GM12878 (cell line): ENCODE results near the gene KRTAP19-1. TPM values are rescaled to one million over a fixed set of nuclear protein-coding genes. Genes with fewer than 3 reads are reported as not detected.

Source experiments
- ATAC-seq: fragments of 200-7000 bp; cut with Tn5 transposase; 3 replicates; pipeline ENCODE4 v1.9.1; 2020; ENCODE audit warnings: mild to moderate bottlenecking, moderate library complexity
- BruUV-seq: library from RNA; stranded (reverse); fragments of 400-500 nt; replicated peaks from 2 replicates; lab custom pipeline; 2021; lab: Mats Ljungman, UMichigan
- CTCF ChIA-PET: fragments of 300-600 bp; sonication (Branson Sonifier 250); formaldehyde crosslinking; extraction: SDS; loops from one replicate; lab custom pipeline; 2021; ENCODE audit warnings: inconsistent platforms; lab: Yijun Ruan, JAX
- POLR2A ChIA-PET: fragments of 350-600 bp; formaldehyde crosslinking; extraction: SDS; loops from one replicate; lab custom pipeline; 2021; ENCODE audit warnings: inconsistent platforms; lab: Charles Lee
- RAD21 ChIA-PET: fragments of 300-600 bp; sonication (Branson Sonifier 250); formaldehyde crosslinking; loops from one replicate; lab custom pipeline; 2023; ENCODE audit warnings: antibody characterized with exemption; ENCODE audit not compliant: unreplicated experiment; lab: Charles Lee
- SMC1A ChIA-PET: fragments of 300-600 bp; sonication (Branson Sonifier 250); formaldehyde crosslinking; loops from one replicate; lab custom pipeline; 2023; ENCODE audit not compliant: unreplicated experiment, uncharacterized antibody; lab: Charles Lee
- DNase-seq: peaks from one replicate; pipeline ENCODE4 v3.0.0-alpha.2; 2011; ENCODE audit warnings: low read depth, low spot score
- FAIRE-seq: peaks from 3 replicates; lab custom pipeline; 2011; peaks lifted over from hg19 to GRCh38; lab: Jason Lieb, UNC
- H2AFZ ChIP-seq: 2 replicates; pipeline ENCODE4 v1.6.0; 2011; ENCODE audit warnings: low read depth, low read length, control low read depth; ENCODE audit not compliant: control insufficient read depth
- H3K27ac ChIP-seq: 2 replicates; pipeline ENCODE4 v1.5.1; 2011; ENCODE audit warnings: control low read depth; ENCODE audit not compliant: control insufficient read depth, insufficient read depth
- H3K27me3 ChIP-seq, 2 experiments: replicated peaks in 1 of 2; 2 replicates each; pipeline versions ENCODE4 v1.6.0 to v1.6.1; 2011; ENCODE audit warnings: low read length in 1 of 2; ENCODE audit not compliant: control insufficient read depth in 2 of 2, insufficient read depth in 2 of 2
- H3K36me3 ChIP-seq, 2 experiments: 2 replicates each; pipeline ENCODE4 v1.5.1; 2011; ENCODE audit warnings: low read length in 1 of 2; ENCODE audit not compliant: control insufficient read depth in 2 of 2, insufficient read depth in 2 of 2
- H3K4me1 ChIP-seq: 2 replicates; pipeline ENCODE4 v1.6.1; 2011; ENCODE audit warnings: mild to moderate bottlenecking, low read length, moderate library complexity, mixed read lengths; ENCODE audit not compliant: control insufficient read depth, insufficient read depth
- H3K4me2 ChIP-seq: 2 replicates; pipeline ENCODE4 v1.6.0; 2011; ENCODE audit warnings: control low read depth; ENCODE audit not compliant: control insufficient read depth, insufficient read depth
- H3K4me3 ChIP-seq: fragments of 200-600 bp; sonication (generic); 2 replicates; pipeline ENCODE4 v1.5.1; 2016
- H3K79me2 ChIP-seq: 2 replicates; pipeline ENCODE4 v1.6.0; 2011; ENCODE audit warnings: low read length; ENCODE audit not compliant: control insufficient read depth, insufficient read depth
- H3K9ac ChIP-seq: 2 replicates; pipeline ENCODE4 v1.8.0; 2011; ENCODE audit warnings: low read length, control low read depth, mixed read lengths; ENCODE audit not compliant: control insufficient read depth, insufficient read depth
- H3K9me3 ChIP-seq: replicated peaks from 3 replicates; pipeline ENCODE4 v1.5.1; 2011; ENCODE audit warnings: mild to moderate bottlenecking, low read length; ENCODE audit not compliant: control insufficient read depth, insufficient read depth
- H4K20me1 ChIP-seq: 2 replicates; pipeline ENCODE4 v1.6.0; 2011; ENCODE audit not compliant: control insufficient read depth, insufficient read depth
- BCL3 ChIP-seq: IDR thresholded peaks from 2 replicates; pipeline ENCODE4 v1.6.1; 2011; ENCODE audit warnings: borderline replicate concordance, low read depth, mild to moderate bottlenecking, moderate library complexity, low read length; ENCODE audit not compliant: insufficient read depth, poor library complexity, severe bottlenecking
- CREB1 ChIP-seq: IDR thresholded peaks from 2 replicates; pipeline ENCODE4 v1.6.1; 2012; ENCODE audit warnings: low read depth, mild to moderate bottlenecking, inconsistent platforms
- HCFC1 ChIP-seq: fragments of 150-350 bp; IDR thresholded peaks from 2 replicates; pipeline ENCODE4 v1.6.1; 2014; ENCODE audit warnings: low read length
- IKZF1 ChIP-seq: fragments of 450-650 bp; conservative IDR thresholded peaks from 2 replicates; pipeline ENCODE4 v1.6.1; 2017; ENCODE audit warnings: antibody characterized with exemption, mild to moderate bottlenecking
- IRF3 ChIP-seq: fragments of 450-650 bp; IDR thresholded peaks from 2 replicates; pipeline ENCODE4 v1.6.1; 2014; ENCODE audit warnings: mild to moderate bottlenecking
- IRF4 ChIP-seq: IDR thresholded peaks from 2 replicates; pipeline ENCODE4 v1.6.1; 2011; ENCODE audit warnings: low read depth, low read length
- MAX ChIP-seq: IDR thresholded peaks from 2 replicates; pipeline ENCODE4 v1.6.1; 2012; ENCODE audit warnings: low read depth, low read length, improper control_type of control experiment
- MYC ChIP-seq: IDR thresholded peaks from 2 replicates; pipeline ENCODE4 v1.6.1; 2011; ENCODE audit warnings: mild to moderate bottlenecking, low read length, moderate library complexity, inconsistent platforms; ENCODE audit not compliant: insufficient read depth, insufficient replicate concordance, insufficient read length, severe bottlenecking
- POU2F2 ChIP-seq: IDR thresholded peaks from 3 replicates; pipeline ENCODE4 v1.6.1; 2011; ENCODE audit warnings: low read depth, mild to moderate bottlenecking, low read length, borderline replicate concordance
- PRDM15 ChIP-seq: fragments of 450-650 bp; formaldehyde crosslinking; IDR thresholded peaks from 2 replicates; pipeline ENCODE4 v1.4.0; 2020; ENCODE audit warnings: mild to moderate bottlenecking, moderate library complexity
- SKIL ChIP-seq: fragments of 450-650 bp; IDR thresholded peaks from 2 replicates; pipeline ENCODE4 v1.6.1; 2017; ENCODE audit warnings: mild to moderate bottlenecking, low read depth, inconsistent platforms; ENCODE audit not compliant: poor library complexity, severe bottlenecking
- SRF ChIP-seq, 2 experiments: IDR thresholded peaks; 2 replicates each; pipeline ENCODE4 v1.6.1; 2011; ENCODE audit warnings: low read depth in 2 of 2, low read length in 2 of 2, mild to moderate bottlenecking in 1 of 2, moderate library complexity in 1 of 2
- ZNF207 ChIP-seq: fragments of 450-650 bp; IDR thresholded peaks from 2 replicates; pipeline ENCODE4 v1.6.1; 2014; ENCODE audit warnings: antibody characterized with exemption, mild to moderate bottlenecking, borderline replicate concordance
- ZNF217 ChIP-seq: fragments of 450-650 bp; IDR thresholded peaks from 2 replicates; pipeline ENCODE4 v1.6.1; 2017; ENCODE audit warnings: antibody characterized with exemption, mild to moderate bottlenecking
- ZNF274 ChIP-seq: IDR thresholded peaks from one replicate; pipeline ENCODE4 v1.8.0; 2011; ENCODE audit not compliant: insufficient read length, insufficient read depth
- ZNF384 ChIP-seq: IDR thresholded peaks from 2 replicates; pipeline ENCODE4 v1.6.1; 2012; ENCODE audit warnings: low read depth, mild to moderate bottlenecking, low read length, improper control_type of control experiment, borderline replicate concordance
- WGBS: methylation state at CpG from one replicate; pipeline ENCODE4 v1.1.6; 2016; ENCODE audit warnings: low lambda C conversion rate; ENCODE audit not compliant: insufficient replicate concordance, insufficient coverage; ENCODE audit errors: missing lambda C conversion rate; 5-methylcytosine and 5-hydroxymethylcytosine counted together
- in situ Hi-C: fragments of 300-500 bp; cut with MboI; formaldehyde crosslinking; loops from 9 replicates; pipeline ENCODE4 v1.14.3; 2018; ENCODE audit warnings: mixed read lengths
- intact Hi-C: fragments of 100-400 bp; cut with micrococcal nuclease; formaldehyde crosslinking; loops from one replicate; pipeline ENCODE4 v1.14.2; 2022; ENCODE audit not compliant: unreplicated experiment
- polyA plus RNA-seq, 11 experiments: library from polyadenylated mRNA; depleted of rRNA in 4 of 11; unstranded in 6 of 11; stranded (reverse) in 5 of 11; fragments of >200 nt; fragmentation: Nextera tagmentation in 4 of 11; fragmentation: Illumina TruSeq in 1 of 11; extraction: Ambion mirVana in 4 of 11; extraction: Trizol in 1 of 11; gene quantifications; 1 replicate in 1 of 11; 2 replicates in 10 of 11; pipeline versions ENCODE4 v1.2.1 to v1.2.3, GENCODE V29; 2011 to 2016; ENCODE audit warnings: inconsistent platforms in 2 of 11, missing spikeins in 2 of 11, low read depth in 1 of 11
- total RNA-seq, 4 experiments: library from RNA; depleted of rRNA in 3 of 4; stranded (reverse); fragments of >200 nt in 3 of 4; fragmentation: Illumina TruSeq in 1 of 4; extraction: Trizol in 1 of 4; gene quantifications; 2 replicates each; pipeline versions ENCODE4 v1.2.1 to v1.2.3, GENCODE V29; 2013 to 2021

The KRTAP19-1 gene
- total and polyA plus RNA-seq, 10 of the 15 experiments (the other 5 are each of a cell fraction or from before 2014, with no cell fraction given), result not detected

GRCh38 chr21:30515681-30516080 is 35.5 kb upstream of the KRTAP19-1 start:
- CTCF ChIA-PET, result no interaction called here

More at GRCh38 chr21:30515681-30516080, 35.5 kb upstream of the KRTAP19-1 start:
- POLR2A ChIA-PET, result no interaction called here
- Histone ChIP-seq H4K20me1 (no peaks in the 10 kb centered on the region), H3K9ac (no peak overlapping the region), H3K27me3 (no peaks in the 10 kb centered on the region), H3K36me3 (no peaks in the 10 kb centered on the region), H3K4me3 (no peak overlapping the region)
- intact Hi-C loops, result no loop called here
- FAIRE-seq (no peak), DNase-seq (no peak), ATAC-seq (no peak)
- WGBS, result 0% methylated on average over 1 of the region's 1 CpG
- TF ChIP-seq MYC (no peak), ZNF217 (no peak), PRDM15 (CRISPR knock-in tag) (no peak), ZNF384 (no peak), BCL3 (no peak), ZNF274 (no peak), POU2F2 (no peak), IRF4 (no peak), IRF3 (no peak), ZNF207 (no peak), HCFC1 (no peak), SRF (IDR thresholded peaks at IDR 0.05; ENCODE audit: low read depth in 2 of 2, low read length in 2 of 2) (no peak), MAX (no peak), IKZF1 (no peak), SKIL (no peak), CREB1 (no peak)
- TF ChIP-seq, all 136 proteins: peak for 0
- no peak overlapping the region for H3K4me2 ChIP-seq
- H3K27ac ChIP-seq, result no peak overlapping the region
- no peak overlapping the region for H2AFZ ChIP-seq
- no peaks in the 10 kb centered on the region for H3K4me1 ChIP-seq
- no peaks in the 10 kb centered on the region for H3K9me3 ChIP-seq
- SMC1A ChIA-PET, result no interaction called here
- RAD21 ChIA-PET, result no interaction called here
- no TSS peak for BruUV-seq
- H3K79me2 ChIP-seq, result no peaks in the 10 kb centered on the region
- in situ Hi-C loops, result no loop called here
